B cell (primary cell): ENCODE results near the gene UBE2L5. TPM values are rescaled to one million over a fixed set of nuclear protein-coding genes. Genes with fewer than 3 reads are reported as not detected.

Experiments
- ATAC-seq: fragments of 200-7000 bp; cut with Tn5 transposase; one replicate; pipeline ENCODE4 v1.10.0; 2021; ENCODE audit warnings: low read depth, mild to moderate bottlenecking, moderate number of reproducible peaks, moderate library complexity
- CTCF ChIA-PET: fragments of 350-600 bp; sonication (Branson Sonifier 250); formaldehyde crosslinking; loops from one replicate; lab custom pipeline; 2021; ENCODE audit warnings: antibody characterized with exemption, inconsistent platforms; lab: Charles Lee
- POLR2A ChIA-PET: fragments of 350-600 bp; sonication (Branson Sonifier 250); formaldehyde crosslinking; loops from one replicate; lab custom pipeline; 2021; ENCODE audit warnings: antibody characterized with exemption; lab: Charles Lee
- DNase-seq: peaks from one replicate; pipeline ENCODE4 v3.0.0; 2013
- H2AFZ ChIP-seq: 2 replicates; pipeline ENCODE4 v1.6.1; 2012; ENCODE audit warnings: mild to moderate bottlenecking, low read depth, low read length; ENCODE audit not compliant: insufficient read depth, poor library complexity, severe bottlenecking
- H3K27ac ChIP-seq, 2 donors: 1 replicate in 1 of 2; 2 replicates in 1 of 2; pipeline ENCODE4 v1.5.1; 2012 to 2013; ENCODE audit warnings: low read length in 2 of 2, mild to moderate bottlenecking in 2 of 2, moderate library complexity in 1 of 2
- H3K27me3 ChIP-seq, 4 experiments: fragments of 200-600 bp in 1 of 4; sonication (generic) in 1 of 4; replicated peaks in 1 of 4; 1 replicate in 2 of 4; 2 replicates in 2 of 4; pipeline versions ENCODE4 v1.6.1 to v1.7.0; 2013 to 2016; ENCODE audit warnings: low read length in 3 of 4, mild to moderate bottlenecking in 2 of 4, mixed read lengths in 1 of 4, moderate library complexity in 1 of 4; ENCODE audit not compliant: insufficient read depth in 4 of 4, control insufficient read depth in 3 of 4; ENCODE audit errors: control extremely low read depth in 1 of 4
- H3K36me3 ChIP-seq, 2 experiments: replicated peaks in 1 of 2; 1 replicate in 1 of 2; 2 replicates in 1 of 2; pipeline versions ENCODE4 v1.6.1 to v1.7.1; 2013; ENCODE audit warnings: low read length in 1 of 2; ENCODE audit not compliant: insufficient read depth in 2 of 2, control insufficient read depth in 1 of 2; ENCODE audit errors: control extremely low read depth in 1 of 2, extremely low read depth in 1 of 2
- H3K4me1 ChIP-seq, 2 donors: fragments of 200-600 bp in 1 of 2; sonication (generic) in 1 of 2; 1 replicate in 1 of 2; 2 replicates in 1 of 2; pipeline versions ENCODE4 v1.5.1 to v1.6.1; 2013 to 2017; ENCODE audit warnings: low read length in 2 of 2; ENCODE audit not compliant: control insufficient read depth in 2 of 2, insufficient read depth in 2 of 2
- H3K4me2 ChIP-seq: replicated peaks from 2 replicates; pipeline ENCODE3; 2012; ENCODE audit warnings: mild to moderate bottlenecking, low read depth, low read length; ENCODE audit not compliant: poor library complexity, severe bottlenecking
- H3K4me3 ChIP-seq, 5 experiments: fragments of 200-600 bp in 1 of 5; sonication (generic) in 1 of 5; 1 replicate in 3 of 5; 2 replicates in 2 of 5; pipeline versions ENCODE4 v1.5.1 to v1.7.0; 2011 to 2016; ENCODE audit warnings: low read length in 4 of 5, mild to moderate bottlenecking in 4 of 5, low read depth in 2 of 5, control low read depth in 1 of 5, moderate library complexity in 1 of 5; ENCODE audit not compliant: insufficient read depth in 1 of 5; ENCODE audit errors: control extremely low read depth in 1 of 5, extremely low read depth in 1 of 5
- H3K79me2 ChIP-seq: fragments of 200-600 bp; sonication (generic); one replicate; pipeline ENCODE4 v1.6.0; 2016; ENCODE audit warnings: low read length; ENCODE audit not compliant: control insufficient read depth, insufficient read depth
- H3K9ac ChIP-seq: fragments of 200-600 bp; sonication (generic); 2 replicates; pipeline ENCODE4 v1.6.1; 2017; ENCODE audit warnings: mild to moderate bottlenecking, low read length, moderate library complexity
- H3K9me3 ChIP-seq, 3 donors: one replicate each; pipeline versions ENCODE4 v1.6.1 to v1.7.1; 2013; ENCODE audit warnings: low read length in 2 of 3; ENCODE audit not compliant: control insufficient read depth in 2 of 3, insufficient read depth in 1 of 3; ENCODE audit errors: control extremely low read depth in 1 of 3
- H4K20me1 ChIP-seq: 2 replicates; pipeline ENCODE4 v1.6.0; 2012; ENCODE audit warnings: mild to moderate bottlenecking, low read length; ENCODE audit not compliant: insufficient read depth, control insufficient read depth, poor library complexity, severe bottlenecking
- H3K27ac Mint-ChIP-seq: one replicate; pipeline ENCODE4 v1.8.0; 2021; ENCODE audit warnings: mixed read lengths
- H3K27me3 Mint-ChIP-seq: one replicate; pipeline ENCODE4 v1.8.0; 2021; ENCODE audit warnings: mixed read lengths
- H3K4me1 Mint-ChIP-seq: one replicate; pipeline ENCODE4 v1.8.0; 2021; ENCODE audit warnings: mixed read lengths
- H3K4me3 Mint-ChIP-seq: one replicate; pipeline ENCODE4 v1.8.0; 2021; ENCODE audit warnings: mixed read lengths
- H3K9me3 Mint-ChIP-seq: one replicate; pipeline ENCODE4 v1.8.0; 2022; ENCODE audit warnings: mixed read lengths; ENCODE audit not compliant: insufficient read depth
- CTCF ChIP-seq: fragments of 200-600 bp; IDR thresholded peaks from one replicate; pipeline ENCODE4 v1.8.0; 2022; ENCODE audit warnings: antibody characterized with exemption, mild to moderate bottlenecking
- EZH2 ChIP-seq: IDR thresholded peaks from 2 replicates; pipeline ENCODE4 v1.6.1; 2012; ENCODE audit warnings: borderline replicate concordance, low read depth, mild to moderate bottlenecking, moderate library complexity, low read length; ENCODE audit not compliant: insufficient read depth, poor library complexity, severe bottlenecking
- WGBS: methylation state at CpG from one replicate; pipeline ENCODE4 v1.1.5; 2013; ENCODE audit warnings: missing lambda C conversion rate; ENCODE audit not compliant: insufficient coverage; 5-methylcytosine and 5-hydroxymethylcytosine counted together
- intact Hi-C: fragments of 100-400 bp; cut with micrococcal nuclease; formaldehyde crosslinking; loops from one replicate; pipeline ENCODE4 v1.10.0; 2022
- polyA plus RNA-seq: library from polyadenylated mRNA; depleted of rRNA; stranded (reverse); fragments of >200 nt; gene quantifications from 2 replicates; pipeline ENCODE4 v1.2.3, GENCODE V29; 2012
- total RNA-seq, 2 donors: library from RNA; stranded (reverse); fragments of 120-200 nt in 1 of 2; gene quantifications; 1 replicate in 1 of 2; 2 replicates in 1 of 2; pipeline versions ENCODE4 v1.2.3 to v1.2.4, GENCODE V29; 2013 to 2022

UBE2L5 gene
- total and polyA plus RNA-seq, 2 donors (not counting 1 experiment from before 2014, with no cell fraction given) = 0.16 to 0.57 TPM

DNA sequence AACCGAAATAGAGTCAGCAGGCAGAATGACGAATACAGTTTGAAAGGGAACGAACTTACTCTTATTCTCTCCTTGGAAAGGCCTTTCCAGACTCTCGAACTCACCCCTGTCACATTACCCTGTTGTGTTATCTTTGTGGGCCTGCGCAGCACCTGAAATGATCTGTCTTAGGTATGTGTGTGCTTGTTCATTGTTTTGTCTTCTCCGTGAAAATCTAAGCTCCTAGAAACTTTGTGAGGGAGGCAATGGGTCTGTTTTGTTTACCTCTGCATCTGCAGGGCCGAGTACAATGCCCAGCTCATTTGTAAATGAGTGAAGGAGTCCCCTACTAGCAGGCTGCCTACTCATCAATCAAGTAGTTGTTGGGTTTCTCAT lies 23.8 kb downstream of the UBE2L5 start:
- Histone ChIP-seq H3K9ac (peak overlapping the region; percentile 70), H3K4me3 (peak overlapping the region; percentile 60 to 76 (median 66)), H3K79me2 (peaks cover 20% of the 10 kb centered on the region), H3K4me1 (peaks cover 55 to 60% of the 10 kb centered on the region in 2 donors), H3K36me3 (no peaks in the 10 kb centered on the region), H3K9me3 (no peaks in the 10 kb centered on the region), H3K27me3 (no peaks in the 10 kb centered on the region), H2AFZ (peak overlapping the region; percentile 77), H3K4me2 (peak overlapping the region; percentile 91), H4K20me1 (no peaks in the 10 kb centered on the region), H3K27ac (peak overlapping the region; percentile 82 to 88)
- peaks cover 56% of the 10 kb centered on the region for H3K4me1 Mint-ChIP-seq
- no peaks in the 10 kb centered on the region for H3K27me3 Mint-ChIP-seq
- TF ChIP-seq CTCF = no peak
- no peak for TF ChIP-seq EZH2
- H3K27ac Mint-ChIP-seq = peak overlapping the region; percentile 89
- no peaks in the 10 kb centered on the region for H3K9me3 Mint-ChIP-seq
- intact Hi-C loops = no loop called here
- ATAC-seq (no peak), DNase-seq (peak; percentile 43)
- CTCF ChIA-PET = interaction anchor here (0.8 to 5.6 kb wide), 13 partner anchors 9 to 314 kb away, joined by 3 to 48 read pairs (median 5); partner anchors contain the start of gene UBE2L5
- WGBS = 0% methylated on average over 1 of the region's 7 CpGs
- peak overlapping the region; percentile 89 for H3K4me3 Mint-ChIP-seq
- POLR2A ChIA-PET = interaction anchor here (0.9 to 3.3 kb wide), 10 partner anchors 10 to 171 kb away, joined by 4 to 35 read pairs (median 7); partner anchors contain the start of genes UBE2L5 and USPL1

DNA sequence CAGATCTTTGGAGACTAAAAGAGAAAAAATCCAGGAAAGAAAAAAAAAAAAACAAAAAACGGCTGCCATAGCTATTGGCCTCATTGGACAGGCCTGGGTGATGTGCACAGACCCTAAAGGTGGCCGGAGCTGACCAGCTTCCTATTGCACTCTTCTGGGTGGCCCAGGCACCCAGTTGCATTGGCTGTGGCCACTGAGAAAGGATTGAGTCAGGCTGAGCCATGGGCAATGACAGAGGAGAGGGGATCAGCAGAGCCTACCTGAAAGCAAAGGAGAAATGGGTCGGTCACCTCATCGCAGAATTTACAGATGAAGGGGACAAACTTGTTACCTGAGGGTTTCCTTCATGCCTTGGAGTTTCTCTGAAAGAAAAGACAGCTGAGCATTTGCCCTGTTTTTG lies 26.1 kb downstream of the UBE2L5 start:
- intact Hi-C loops = no loop called here
- DNase-seq (no peak), ATAC-seq (no peak)
- no peak for TF ChIP-seq EZH2
- TF ChIP-seq CTCF = no peak
- Histone ChIP-seq H3K36me3 (no peaks in the 10 kb centered on the region), H3K9ac (no peak overlapping the region), H3K27me3 (no peaks in the 10 kb centered on the region), H3K9me3 (no peaks in the 10 kb centered on the region), H3K4me1 (peaks cover 35 to 41% of the 10 kb centered on the region in 2 donors), H3K4me2 (no peak overlapping the region), H4K20me1 (no peaks in the 10 kb centered on the region), H2AFZ (no peak overlapping the region), H3K79me2 (peaks cover 23% of the 10 kb centered on the region), H3K4me3 (no peak overlapping the region), H3K27ac (peak overlapping the region in 1 of 2 donors; percentile 39)
- Mint-ChIP-seq H3K4me1 (peaks cover 46% of the 10 kb centered on the region), H3K27me3 (no peaks in the 10 kb centered on the region), H3K27ac (peak overlapping the region; percentile 68), H3K4me3 (no peak overlapping the region), H3K9me3 (no peaks in the 10 kb centered on the region)
- ChIA-PET POLR2A (interaction anchor here (0.7 kb wide), 1 partner anchor 267 kb away, joined by 6 read pairs; no protein-coding TSS in a partner anchor), CTCF (interaction anchor here (0.6 to 2.4 kb wide), 6 partner anchors 7 to 92 kb away, joined by 3 to 10 read pairs (median 3); no protein-coding TSS in a partner anchor)
- 98% methylated on average over 4 of the region's 4 CpGs for WGBS
